ENCODE results near the gene BID. TPM values are rescaled to one million over a fixed set of nuclear protein-coding genes. Genes with fewer than 3 reads are reported as not detected.

Gene BID
- total RNA-seq, 1 experiment from 2014 or later: 23.2 TPM

GRCh38 chr22:17783773-17784480 lies 9.7 kb upstream of the BID start:
- WGBS (ENCODE audit: extremely low coverage, insufficient read length, low lambda C conversion rate): no CpG with 5 or more reads among the region's 18 CpGs
- H3K79me1 ChIP-seq (ENCODE audit: insufficient read depth, low read depth, low read length, poor library complexity, severe bottlenecking): no peaks in the 10 kb centered on the region
- no peak overlapping the region for H4K8ac ChIP-seq (replicated peaks; ENCODE audit: insufficient read length, low read depth, low read length)
- Mint-ChIP-seq H3K4me1 (peaks cover 23 to 31% of the 10 kb centered on the region in 2 experiments), H3K27ac (peak overlapping the region in 1 of 3 experiments; percentile 38; a peak in 1 of 7 replicates), H3K36me3 (ENCODE audit: insufficient read depth in 1 of 3, low read depth in 3 of 3) (no peaks in the 10 kb centered on the region; a peak in 2 of 7 replicates), H3K27me3 (ENCODE audit: low read depth) (peaks cover 2% of the 10 kb centered on the region), H3K9me3 (no peaks in the 10 kb centered on the region; a peak in 1 of 5 replicates), H3K4me3 (no peak overlapping the region)
- no peak overlapping the region for H3K4me2 ChIP-seq (ENCODE audit: insufficient read depth, insufficient read length, low read length)
- H3T11ph ChIP-seq (ENCODE audit: low read length): no peak overlapping the region
- no peak overlapping the region for H3K4ac ChIP-seq (ENCODE audit: low read depth, low read length)
- no peak overlapping the region for H3K9ac ChIP-seq (ENCODE audit: extremely low read depth, insufficient read length, low read length)
- H3K27me3 ChIP-seq (ENCODE audit: insufficient read depth, low read length): no peaks in the 10 kb centered on the region
- no peak for TF ChIP-seq CTCF (conservative IDR thresholded peaks at IDR 0.05)
- no peak overlapping the region for H2BK5ac ChIP-seq (ENCODE audit: insufficient read length, low read length)
- no peak overlapping the region for H3K18ac ChIP-seq (ENCODE audit: insufficient read length, low read depth, low read length)
- no peak overlapping the region for H2BK120ac ChIP-seq (ENCODE audit: low read depth, low read length, poor library complexity, severe bottlenecking)
- H3K9me3 ChIP-seq (ENCODE audit: control insufficient read depth, low read depth, low read length): no peaks in the 10 kb centered on the region
- no peak overlapping the region for H2BK12ac ChIP-seq (ENCODE audit: insufficient read length, low read depth, low read length)
- no peak overlapping the region for H3K14ac ChIP-seq (ENCODE audit: insufficient read depth, low read length)
- H4K20me1 ChIP-seq (ENCODE audit: control insufficient read depth, insufficient read depth, insufficient read length): no peaks in the 10 kb centered on the region
- no peak overlapping the region for H2BK20ac ChIP-seq (ENCODE audit: low read depth, low read length, poor library complexity, severe bottlenecking)
- no peak overlapping the region for H2AK5ac ChIP-seq (ENCODE audit: insufficient read length, low read length)
- H4K91ac ChIP-seq (ENCODE audit: insufficient read length, low read depth, low read length): no peak overlapping the region
- H3K23me2 ChIP-seq (ENCODE audit: insufficient read length, low read depth, low read length, poor library complexity, severe bottlenecking): no peaks in the 10 kb centered on the region
- no peaks in the 10 kb centered on the region for H3K4me1 ChIP-seq (ENCODE audit: insufficient read depth, low read length)
- no peak overlapping the region for H4K5ac ChIP-seq (ENCODE audit: insufficient read length, low read depth, low read length)
- no peaks in the 10 kb centered on the region for H3K79me2 ChIP-seq (ENCODE audit: insufficient read depth, low read length)
- H3K56ac ChIP-seq (ENCODE audit: insufficient read length, low read depth, low read length): no peak overlapping the region
- H2AFZ ChIP-seq (ENCODE audit: low read length): no peak overlapping the region
- H3K27ac ChIP-seq (ENCODE audit: insufficient read length, low read depth, low read length): no peak overlapping the region
- no peak overlapping the region for H3K23ac ChIP-seq (ENCODE audit: insufficient read length, low read depth, low read length)
- H2BK15ac ChIP-seq (ENCODE audit: low read depth, low read length): no peak overlapping the region
- no peak for DNase-seq

Measured in H9 (cell line).